PFSK-1 (cell line): Measurements from ENCODE around the gene CYP2W1.

Experiments used
- FOXP2 ChIP-seq: optimal IDR thresholded peaks from 2 replicates; pipeline ENCODE3; 2011; ENCODE audit warnings: borderline replicate concordance, control low read depth, inconsistent platforms; ENCODE audit not compliant: insufficient read depth; ENCODE audit errors: extremely low read length, extremely low read depth
- POLR2AphosphoS5 ChIP-seq: IDR thresholded peaks from 2 replicates; pipeline ENCODE4 v1.6.1; 2012; ENCODE audit warnings: low read depth, mild to moderate bottlenecking, control low read depth, low read length, moderate library complexity
- SIN3A ChIP-seq: IDR thresholded peaks from 2 replicates; pipeline ENCODE4 v1.6.1; 2012; ENCODE audit warnings: mild to moderate bottlenecking, low read length, moderate library complexity, borderline replicate concordance; ENCODE audit not compliant: insufficient read depth
- TAF1 ChIP-seq: IDR thresholded peaks from 2 replicates; pipeline ENCODE4 v1.6.1; 2012; ENCODE audit warnings: low read length, control low read depth, borderline replicate concordance; ENCODE audit not compliant: insufficient read depth
- TF ChIP-seq, protein P1 (sequence below), 2 experiments: IDR thresholded peaks; 2 replicates each; pipeline versions ENCODE4 v1.6.1 to v1.8.0; 2011 to 2012; ENCODE audit warnings: low read depth in 2 of 2, low read length in 2 of 2, control low read depth in 1 of 2, inconsistent platforms in 1 of 2, mild to moderate bottlenecking in 1 of 2, moderate library complexity in 1 of 2; ENCODE audit not compliant: insufficient read depth in 1 of 2

CYP2W1 gene

DNA sequence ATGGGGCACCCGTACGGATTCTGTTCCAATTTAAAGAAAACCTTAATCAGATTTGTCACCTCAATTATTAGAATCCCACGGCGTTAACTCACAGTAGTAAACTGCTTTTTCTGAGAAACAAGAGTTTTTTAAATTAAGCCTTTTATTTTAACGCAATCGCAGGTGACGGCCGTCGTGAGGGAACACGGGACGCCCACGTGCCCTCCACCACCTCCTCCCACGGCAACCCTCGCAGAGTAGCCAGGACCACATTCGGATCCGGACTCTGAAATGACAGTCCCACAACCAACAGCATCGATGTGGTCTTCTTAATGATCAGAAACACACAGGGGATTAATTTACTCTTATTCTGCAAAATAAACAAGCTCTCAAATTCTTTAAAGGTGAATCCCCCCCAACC is 39.4 kb downstream of the CYP2W1 start:
- TF ChIP-seq SIN3A (no peak), TAF1 (no peak), FOXP2 (no peak), POLR2AphosphoS5 (no peak)
- TF ChIP-seq, protein P1, sequence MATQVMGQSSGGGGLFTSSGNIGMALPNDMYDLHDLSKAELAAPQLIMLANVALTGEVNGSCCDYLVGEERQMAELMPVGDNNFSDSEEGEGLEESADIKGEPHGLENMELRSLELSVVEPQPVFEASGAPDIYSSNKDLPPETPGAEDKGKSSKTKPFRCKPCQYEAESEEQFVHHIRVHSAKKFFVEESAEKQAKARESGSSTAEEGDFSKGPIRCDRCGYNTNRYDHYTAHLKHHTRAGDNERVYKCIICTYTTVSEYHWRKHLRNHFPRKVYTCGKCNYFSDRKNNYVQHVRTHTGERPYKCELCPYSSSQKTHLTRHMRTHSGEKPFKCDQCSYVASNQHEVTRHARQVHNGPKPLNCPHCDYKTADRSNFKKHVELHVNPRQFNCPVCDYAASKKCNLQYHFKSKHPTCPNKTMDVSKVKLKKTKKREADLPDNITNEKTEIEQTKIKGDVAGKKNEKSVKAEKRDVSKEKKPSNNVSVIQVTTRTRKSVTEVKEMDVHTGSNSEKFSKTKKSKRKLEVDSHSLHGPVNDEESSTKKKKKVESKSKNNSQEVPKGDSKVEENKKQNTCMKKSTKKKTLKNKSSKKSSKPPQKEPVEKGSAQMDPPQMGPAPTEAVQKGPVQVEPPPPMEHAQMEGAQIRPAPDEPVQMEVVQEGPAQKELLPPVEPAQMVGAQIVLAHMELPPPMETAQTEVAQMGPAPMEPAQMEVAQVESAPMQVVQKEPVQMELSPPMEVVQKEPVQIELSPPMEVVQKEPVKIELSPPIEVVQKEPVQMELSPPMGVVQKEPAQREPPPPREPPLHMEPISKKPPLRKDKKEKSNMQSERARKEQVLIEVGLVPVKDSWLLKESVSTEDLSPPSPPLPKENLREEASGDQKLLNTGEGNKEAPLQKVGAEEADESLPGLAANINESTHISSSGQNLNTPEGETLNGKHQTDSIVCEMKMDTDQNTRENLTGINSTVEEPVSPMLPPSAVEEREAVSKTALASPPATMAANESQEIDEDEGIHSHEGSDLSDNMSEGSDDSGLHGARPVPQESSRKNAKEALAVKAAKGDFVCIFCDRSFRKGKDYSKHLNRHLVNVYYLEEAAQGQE (IDR thresholded peaks at IDR 0.05; ENCODE audit: insufficient read depth in 1 of 2, low read depth in 2 of 2, low read length in 2 of 2) = no peak

DNA sequence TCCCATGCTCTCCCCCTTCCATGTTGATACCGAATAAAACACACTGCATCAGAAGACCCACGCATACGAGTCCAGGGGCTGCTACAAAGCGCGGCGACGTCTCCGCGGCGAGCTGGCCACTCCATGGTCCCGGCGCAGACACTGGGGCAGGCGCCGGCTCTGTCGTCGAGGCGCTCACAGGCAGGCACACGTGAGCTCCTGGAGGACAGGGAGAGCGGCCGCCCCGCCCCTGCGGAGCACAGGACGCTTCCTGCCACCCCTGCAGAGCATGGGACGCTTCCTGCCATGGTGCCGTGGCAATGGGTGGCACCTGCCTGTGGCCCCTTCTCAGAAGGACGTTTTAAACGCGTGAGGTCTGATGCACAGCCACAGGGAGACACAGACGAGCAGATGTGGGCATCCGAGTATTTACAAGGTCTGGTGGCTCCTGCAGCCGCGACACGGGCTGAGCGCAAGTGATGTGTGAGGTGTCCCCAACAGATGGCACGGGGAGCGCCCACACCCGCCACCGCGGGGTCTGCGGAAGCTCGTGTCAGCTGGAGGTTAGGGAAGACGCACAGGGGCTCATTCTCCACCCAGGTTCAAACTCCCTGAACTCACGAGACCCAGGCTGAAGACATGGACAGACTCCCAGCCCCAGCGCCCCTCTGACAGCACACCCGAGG is 40.0 kb downstream of the CYP2W1 start:
- TF ChIP-seq TAF1 (no peak), SIN3A (no peak), FOXP2 (no peak), POLR2AphosphoS5 (no peak)
- TF ChIP-seq, protein P1 (IDR thresholded peaks at IDR 0.05; ENCODE audit: insufficient read depth in 1 of 2, low read depth in 2 of 2, low read length in 2 of 2) = no peak

DNA sequence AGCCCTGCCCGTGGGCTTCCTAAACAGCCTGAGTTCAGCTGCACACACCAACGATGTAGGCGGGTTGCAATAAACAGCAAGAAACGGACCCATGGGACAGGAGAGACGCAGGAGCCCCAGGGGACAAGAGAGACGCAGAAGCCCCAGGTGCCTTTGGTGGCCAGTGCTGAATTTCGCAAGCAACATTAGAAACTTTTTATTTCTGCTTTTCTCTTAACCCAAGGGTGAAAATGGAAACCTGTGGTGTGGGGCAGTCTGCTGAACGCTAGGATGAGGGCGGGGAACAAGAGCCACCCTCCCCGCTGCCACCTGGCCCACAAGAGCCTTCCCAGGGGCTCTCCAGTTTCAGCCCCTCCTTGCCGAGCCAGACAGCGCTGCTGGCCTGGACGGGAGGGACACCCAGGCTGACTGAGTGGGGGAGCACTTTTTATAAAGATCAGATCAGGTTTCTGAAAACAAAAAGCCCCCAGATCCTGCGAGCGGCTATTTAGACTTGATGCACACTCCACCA is 41.4 kb downstream of the CYP2W1 start:
- TF ChIP-seq, protein P1 (IDR thresholded peaks at IDR 0.05; ENCODE audit: insufficient read depth in 1 of 2, low read depth in 2 of 2, low read length in 2 of 2) = no peak
- TF ChIP-seq POLR2AphosphoS5 (no peak), FOXP2 (no peak), SIN3A (no peak), TAF1 (no peak)

DNA sequence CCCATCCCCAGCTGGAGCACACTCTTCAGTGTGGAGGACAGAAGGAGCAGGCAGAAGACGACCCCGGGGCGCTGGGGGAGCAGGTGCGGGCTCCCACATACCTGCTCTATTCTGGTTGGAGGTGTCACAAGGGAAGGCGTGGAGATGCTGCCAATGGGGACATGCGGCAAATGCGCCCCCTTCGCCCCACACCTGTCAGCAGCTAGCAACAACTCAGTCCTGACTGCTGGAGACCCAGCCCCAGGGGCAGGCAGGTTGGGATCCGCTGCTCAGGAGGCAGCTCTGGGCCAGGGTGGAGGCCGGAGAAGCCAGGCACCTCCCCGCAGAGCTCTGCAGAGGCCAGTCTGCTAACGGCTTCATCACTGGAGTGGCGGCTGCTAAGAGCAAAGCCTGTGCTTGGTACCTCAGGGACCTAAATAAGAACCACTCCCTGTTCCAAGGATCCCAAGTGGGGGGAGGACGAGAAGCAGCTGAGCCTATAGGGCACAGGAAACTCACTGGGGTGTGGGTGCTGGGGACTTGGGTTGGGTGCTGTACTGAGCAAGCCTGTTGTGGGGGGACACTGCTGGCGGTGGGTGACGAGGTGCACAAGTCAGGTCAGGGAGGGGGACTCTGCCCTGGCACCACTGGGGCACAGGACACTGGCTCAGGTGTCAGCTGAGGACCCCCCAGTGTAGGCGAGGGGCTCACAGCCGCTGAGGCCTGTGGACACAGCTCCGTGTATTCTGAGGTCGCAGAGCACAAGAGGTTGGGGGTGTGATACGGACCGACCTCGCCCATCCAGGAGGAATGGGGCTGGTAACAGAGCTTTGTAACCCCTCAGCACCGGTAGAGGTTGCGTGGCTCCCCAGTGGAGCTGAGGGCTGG is 42.1 kb downstream of the CYP2W1 start:
- TF ChIP-seq, protein P1 (IDR thresholded peaks at IDR 0.05; ENCODE audit: insufficient read depth in 1 of 2, low read depth in 2 of 2, low read length in 2 of 2) = no peak
- TF ChIP-seq POLR2AphosphoS5 (no peak), SIN3A (no peak), FOXP2 (no peak), TAF1 (no peak)
